NT2/D1 (cell line): ENCODE data around the gene PCDHGB1.

Experiments
- SUZ12 ChIP-seq: IDR thresholded peaks from 2 replicates; pipeline ENCODE4 v1.6.1; 2011; ENCODE audit not compliant: insufficient read length, insufficient read depth; ENCODE audit errors: extremely low read depth
- YY1 ChIP-seq: IDR thresholded peaks from 2 replicates; pipeline ENCODE4 v1.6.1; 2011; ENCODE audit not compliant: insufficient read length, insufficient read depth
- ZNF274 ChIP-seq: IDR thresholded peaks from 2 replicates; pipeline ENCODE4 v1.6.1; 2011; ENCODE audit warnings: mild to moderate bottlenecking, low read depth, low read length

DNA sequence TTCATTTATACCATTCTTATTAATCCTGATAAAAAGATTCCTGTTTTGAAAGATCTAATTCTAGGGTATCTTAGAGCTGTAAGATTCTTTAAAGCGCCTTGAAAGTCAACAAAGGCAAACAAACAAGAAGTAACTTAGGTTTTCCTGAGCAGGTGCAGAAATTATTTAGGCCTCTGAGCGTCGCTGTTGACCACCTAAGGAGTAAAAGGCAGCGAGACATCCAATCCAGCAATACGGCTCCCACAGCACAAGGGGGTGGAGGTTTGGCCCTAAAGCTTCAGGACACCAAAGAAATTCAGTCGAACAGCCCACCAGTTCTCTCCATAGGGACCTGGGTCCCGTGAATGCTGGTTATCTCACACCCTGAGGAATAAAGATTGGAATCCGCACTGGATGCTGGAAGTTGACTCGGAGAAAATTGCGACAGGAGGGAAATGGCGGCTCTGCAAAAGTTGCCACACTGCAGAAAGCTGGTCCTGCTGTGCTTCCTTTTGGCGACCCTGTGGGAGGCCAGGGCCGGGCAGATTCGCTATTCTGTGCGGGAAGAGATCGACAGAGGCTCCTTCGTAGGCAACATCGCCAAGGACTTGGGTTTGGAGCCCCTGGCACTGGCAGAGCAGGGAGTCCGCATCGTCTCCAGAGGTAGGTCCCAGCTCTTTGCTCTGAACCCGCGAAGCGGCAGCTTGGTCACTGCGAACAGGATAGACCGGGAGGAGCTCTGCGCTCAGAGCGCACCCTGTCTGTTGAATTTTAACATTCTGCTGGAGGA is 11.2 kb upstream of the PCDHGB1 start, which contains the start of gene PCDHGA2:
- TF ChIP-seq ZNF274 (no peak), YY1 (no peak), SUZ12 (no peak)
